DND-41 (cell line): ENCODE data around the gene TMEM163.

ENCODE experiments used
- CTCF ChIP-seq: IDR thresholded peaks from 2 replicates; pipeline ENCODE4 v1.5.1; 2012; ENCODE audit warnings: borderline replicate concordance, low read length, moderate library complexity, mild to moderate bottlenecking; ENCODE audit not compliant: poor library complexity, severe bottlenecking; ENCODE audit errors: extremely low read depth
- EZH2 ChIP-seq: IDR thresholded peaks from 3 replicates; pipeline ENCODE4 v1.6.1; 2012; ENCODE audit warnings: borderline replicate concordance, low read depth, mild to moderate bottlenecking, moderate library complexity, low read length, inconsistent platforms; ENCODE audit not compliant: severe bottlenecking

GRCh38 chr2:134599236-134599635, 119.6 kb downstream of the TMEM163 start:
- TF ChIP-seq CTCF (no peak), EZH2 (no peak)
